GM19372 (cell line): ENCODE measurements around the gene ABLIM3.
"Not testable (repeated sequence)": the region's sequence is repeated elsewhere in the genome, so short reads cannot be mapped to it uniquely, and the experiment has no call there.

Source experiments
- ATAC-seq: cut with Tn5 transposase; IDR thresholded peaks from one replicate; pipeline ENCODE4 v1.9.1; 2021; ENCODE audit warnings: mild to moderate bottlenecking, low read depth, moderate library complexity; ENCODE audit not compliant: unreplicated experiment

ABLIM3 gene

GRCh38 chr5:149246906-149247305 lies 105.6 kb downstream of the ABLIM3 start:
- no peak for ATAC-seq

GRCh38 chr5:149247726-149248125 lies 106.4 kb downstream of the ABLIM3 start:
- no peak for ATAC-seq

- no peak for ATAC-seq
Observed at GRCh38 chr5:149251546-149251945, 110.3 kb downstream of the ABLIM3 start.

- ATAC-seq = no peak
Observed at GRCh38 chr5:149254506-149254905, 113.2 kb downstream of the ABLIM3 start.

GRCh38 chr5:149256451-149256850 lies 115.2 kb downstream of the ABLIM3 start:
- ATAC-seq = no peak

GRCh38 chr5:149257131-149257530 lies 115.8 kb downstream of the ABLIM3 start:
- ATAC-seq = no peak

- no peak for ATAC-seq
Observed at GRCh38 chr5:149257889-149258705, 116.8 kb downstream of the ABLIM3 start.

GRCh38 chr5:149260761-149261160 lies 119.5 kb downstream of the ABLIM3 start:
- ATAC-seq = no peak

- ATAC-seq = no peak
Observed at GRCh38 chr5:149261246-149261645, 120.0 kb downstream of the ABLIM3 start.

- no peak for ATAC-seq
Observed at GRCh38 chr5:149262315-149262714, 121.0 kb downstream of the ABLIM3 start.

GRCh38 chr5:149264439-149265067 lies 123.3 kb downstream of the ABLIM3 start:
- peak; percentile 86 for ATAC-seq

- no peak for ATAC-seq
Observed at GRCh38 chr5:149265068-149265465, 123.8 kb downstream of the ABLIM3 start.

- no peak for ATAC-seq
Observed at GRCh38 chr5:149265597-149265996, 124.3 kb downstream of the ABLIM3 start.

- no peak for ATAC-seq
Observed at GRCh38 chr5:149267241-149267973, 126.1 kb downstream of the ABLIM3 start.

GRCh38 chr5:149268928-149269557 lies 127.8 kb downstream of the ABLIM3 start:
- ATAC-seq = peak; percentile 52

GRCh38 chr5:149271195-149271715 lies 130.0 kb downstream of the ABLIM3 start:
- no peak for ATAC-seq

- ATAC-seq = no peak
Observed at GRCh38 chr5:149271716-149272563, 130.6 kb downstream of the ABLIM3 start, which contains the start of gene AFAP1L1. Gene AFAP1L1 (plus strand): TSS chr5:149271859. CDS start chr5:149271969, 110 bp downstream.

GRCh38 chr5:149272781-149273180 lies 131.5 kb downstream of the ABLIM3 start:
- not testable (repeated sequence) for ATAC-seq

GRCh38 chr5:149273237-149273636 lies 131.9 kb downstream of the ABLIM3 start:
- no peak for ATAC-seq

- ATAC-seq = no peak
Observed at GRCh38 chr5:149273950-149274349, 132.7 kb downstream of the ABLIM3 start.
